GM21381 (cell line): ENCODE data around the gene HLA-DMB.

Experiments
- ATAC-seq: cut with Tn5 transposase; IDR thresholded peaks from one replicate; pipeline ENCODE4 v1.9.1; 2021; ENCODE audit warnings: mild to moderate bottlenecking, moderate library complexity; ENCODE audit not compliant: unreplicated experiment

The HLA-DMB gene

DNA sequence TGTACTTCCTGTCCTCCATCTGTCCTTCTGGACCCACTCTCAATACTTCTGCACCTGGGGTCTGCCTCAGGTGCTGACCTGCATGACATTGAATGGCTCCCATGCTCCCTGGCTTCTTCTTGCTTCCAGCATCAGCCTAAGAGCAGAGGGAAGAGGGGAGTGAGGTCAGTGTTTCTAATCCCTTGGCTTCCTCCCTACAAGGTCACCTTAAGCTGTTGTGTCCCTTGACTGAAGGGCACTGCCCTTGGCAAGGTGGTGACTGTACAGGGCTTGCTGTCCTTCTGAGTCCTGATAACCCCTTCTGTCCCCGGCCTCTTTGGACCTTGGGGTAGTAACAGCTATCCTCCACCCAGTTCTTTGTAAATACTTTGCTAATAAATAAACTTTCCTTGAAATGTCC lies 9.6 kb downstream of the HLA-DMB start:
- no peak for ATAC-seq

GRCh38 chr6:32922083-32922482 lies 18.7 kb downstream of the HLA-DMB start:
- no peak for ATAC-seq

DNA sequence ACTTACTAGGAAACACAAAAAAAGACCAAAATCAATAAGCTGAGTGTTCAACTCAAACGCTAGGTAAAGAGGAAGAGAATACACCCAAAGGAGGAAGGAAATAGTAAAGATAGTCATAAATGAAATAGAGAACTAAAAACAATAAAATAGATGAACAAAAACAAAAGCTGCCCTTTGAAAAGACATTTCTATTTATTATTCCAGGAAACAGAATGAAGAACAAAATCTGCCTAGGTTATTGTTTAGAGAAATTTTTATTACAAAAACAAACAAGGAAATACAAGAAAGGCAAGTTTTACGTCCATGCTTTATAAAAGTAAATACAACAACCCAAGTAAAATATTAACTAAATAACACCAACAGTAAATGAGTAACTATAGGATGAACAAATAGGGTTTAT lies 20.1 kb downstream of the HLA-DMB start:
- ATAC-seq, result no peak

GRCh38 chr6:32912951-32913350 lies 27.9 kb downstream of the HLA-DMB start:
- ATAC-seq, result no peak

DNA sequence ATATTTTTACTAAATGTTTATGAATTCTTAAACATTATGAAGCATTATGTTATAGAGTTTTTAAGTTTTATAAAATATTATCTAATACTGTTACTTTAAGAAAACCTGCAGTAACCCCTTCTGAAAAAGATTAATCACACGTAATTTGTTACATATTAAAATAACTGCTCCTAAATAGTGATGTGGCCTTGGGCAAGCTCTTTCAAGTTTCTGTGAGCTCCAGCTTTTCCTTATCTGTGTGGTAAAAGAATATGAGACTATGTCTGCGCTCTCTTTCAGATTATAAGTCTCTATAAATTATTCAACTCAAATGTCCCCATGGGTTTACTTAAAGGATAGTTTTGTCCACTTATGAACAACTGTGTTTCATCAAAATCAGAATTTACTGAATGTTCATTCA lies 31.9 kb downstream of the HLA-DMB start:
- no peak for ATAC-seq

GRCh38 chr6:32906539-32906938 lies 34.3 kb downstream of the HLA-DMB start:
- no peak for ATAC-seq

GRCh38 chr6:32905078-32905477 lies 35.8 kb downstream of the HLA-DMB start:
- ATAC-seq, result no peak

GRCh38 chr6:32903952-32904351 lies 36.9 kb downstream of the HLA-DMB start:
- no peak for ATAC-seq

- ATAC-seq, result peak; percentile 4
Measured at GRCh38 chr6:32895006-32895345, 45.9 kb downstream of the HLA-DMB start.

- ATAC-seq, result peak; percentile 98
Measured at GRCh38 chr6:32894085-32895005, 46.5 kb downstream of the HLA-DMB start.

DNA sequence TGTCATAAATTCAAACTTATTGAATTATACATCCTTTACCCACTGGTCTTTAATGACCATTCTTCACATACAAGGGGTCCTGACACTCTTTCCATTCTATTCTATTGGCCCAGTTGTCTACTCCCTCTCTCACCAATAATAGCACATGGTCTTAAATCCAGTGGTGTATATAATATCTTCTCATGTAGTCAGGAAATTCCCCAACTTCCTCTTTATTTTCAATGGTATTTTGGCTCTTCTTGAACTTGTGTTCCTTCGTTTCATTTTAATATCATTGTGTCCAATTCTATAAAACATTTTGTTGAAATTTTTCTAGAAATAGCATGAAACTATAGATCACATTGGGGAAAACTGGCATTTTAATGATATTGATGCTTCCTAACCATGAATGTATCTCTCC lies 50.0 kb downstream of the HLA-DMB start:
- no peak for ATAC-seq

GRCh38 chr6:32889533-32889932 lies 51.3 kb downstream of the HLA-DMB start:
- no peak for ATAC-seq

GRCh38 chr6:32888576-32888975 lies 52.3 kb downstream of the HLA-DMB start:
- no peak for ATAC-seq

GRCh38 chr6:32887616-32888015 lies 53.2 kb downstream of the HLA-DMB start:
- no peak for ATAC-seq

DNA sequence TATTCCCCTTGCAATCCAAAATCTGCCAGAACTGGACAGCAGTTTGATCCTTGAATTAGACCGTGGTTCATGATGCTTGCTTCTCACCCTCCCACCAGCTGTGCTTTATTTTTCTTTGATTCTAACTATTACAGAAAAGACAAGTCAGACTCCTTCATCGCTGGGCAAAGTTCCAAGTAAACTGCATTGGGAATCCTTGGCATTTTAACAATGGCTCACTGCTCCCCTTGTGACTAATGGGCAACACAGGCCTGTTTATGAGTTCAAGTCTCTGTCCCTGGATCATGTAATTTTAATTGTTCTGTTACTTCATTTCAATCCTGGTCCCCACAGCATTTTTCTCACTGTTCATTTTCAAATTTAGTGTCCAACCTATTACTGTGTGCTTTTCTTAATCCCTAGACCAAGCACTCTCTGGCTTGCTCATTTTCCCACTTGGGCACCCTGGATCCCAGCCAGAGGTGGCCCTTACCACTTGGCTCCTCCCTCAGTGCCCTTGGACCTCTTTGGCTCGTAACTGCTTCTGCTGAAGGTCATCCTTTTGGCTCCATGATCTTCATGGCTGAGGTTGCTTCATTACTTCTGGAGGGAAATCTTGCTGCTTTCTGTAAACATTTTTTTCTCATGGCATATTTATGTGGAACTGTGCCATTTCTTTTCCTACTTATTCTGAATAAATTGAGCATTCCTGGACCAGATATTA lies 54.0 kb downstream of the HLA-DMB start:
- no peak for ATAC-seq

- ATAC-seq, result no peak
Measured at GRCh38 chr6:32885698-32886286, 55.0 kb downstream of the HLA-DMB start.
